ENCODE data around the gene SRMS. TPM values are rescaled to one million over a fixed set of nuclear protein-coding genes. Genes with fewer than 3 reads are reported as not detected.
A peak's percentile ranks its signal among the peaks of the same experiment; 100 is the strongest.

SRMS gene
- total and polyA plus RNA-seq, 2 donors (not counting 3 experiments of a cell fraction or from before 2014, with no cell fraction given), result not detected

GRCh38 chr20:63525971-63526370 is 21.6 kb downstream of the SRMS start:
- ChIA-PET CTCF (no interaction called here), POLR2A (no interaction called here)
- FAIRE-seq, result no peak
- no peaks in the 10 kb centered on the region for H3K9me1 ChIP-seq (replicated peaks; ENCODE audit: control insufficient read depth, extremely low read depth, insufficient read depth, low read length)
- no peaks in the 10 kb centered on the region for H4K20me1 ChIP-seq (replicated peaks; ENCODE audit: control insufficient read depth, extremely low read depth, insufficient read depth, low read length)
- BruUV-seq (replicated peaks), result no TSS peak
- no peaks in the 10 kb centered on the region for H3K27me3 ChIP-seq (ENCODE audit: control insufficient read depth in 2 of 2, insufficient read depth in 2 of 2, low read length in 2 of 2)
- peaks cover 0 to 2% of the 10 kb centered on the region in 2 experiments for H3K36me3 ChIP-seq (ENCODE audit: control insufficient read depth in 2 of 2, extremely low read depth in 1 of 2, insufficient read depth in 2 of 2, low read length in 2 of 2)
- H3K79me2 ChIP-seq (ENCODE audit: control insufficient read depth, insufficient read depth, low read length), result peaks cover 15% of the 10 kb centered on the region
- no peak overlapping the region for H3K4me2 ChIP-seq (ENCODE audit: insufficient read depth, low read length)
- H2AFZ ChIP-seq (ENCODE audit: low read depth, low read length), result no peak overlapping the region
- intact Hi-C loops (cut with micrococcal nuclease) (no loop called here), dilution Hi-C loops (cut with MboI; ENCODE audit: extremely low pct_ligation_motif_present, low sequenced_read_pairs) (no loop called here)
- H3K27ac ChIP-seq (ENCODE audit: insufficient read depth, low read depth, low read length), result no peak overlapping the region
- H3K4me3 ChIP-seq (replicated peaks in 1 of 3; ENCODE audit: insufficient read depth in 1 of 3, low read depth in 1 of 3, low read length in 3 of 3), result no peak overlapping the region
- no peaks in the 10 kb centered on the region for H3K9me3 ChIP-seq (replicated peaks; ENCODE audit: control insufficient read depth, insufficient read depth, low read length)
- DNase-seq (ENCODE audit: low read depth, low spot score), result no peak
- TF ChIP-seq GATA2 (IDR thresholded peaks at IDR 0.05; ENCODE audit: insufficient read depth, insufficient read length, low read depth, low read length) (no peak), JUN (IDR thresholded peaks at IDR 0.05; ENCODE audit: borderline replicate concordance, insufficient read depth, insufficient read length, low read depth) (no peak), POLR2A (IDR thresholded peaks at IDR 0.05; ENCODE audit: low read depth, low read length) (peak; percentile 45)
- H3K9ac ChIP-seq (replicated peaks; ENCODE audit: extremely low read depth, insufficient read depth, low read length), result no peak overlapping the region
- H3K4me1 ChIP-seq (ENCODE audit: control insufficient read depth, extremely low read depth, insufficient read depth, low read length), result peaks cover 10% of the 10 kb centered on the region

GRCh38 chr20:63525185-63525584 is 22.4 kb downstream of the SRMS start:
- Histone ChIP-seq H3K4me2 (ENCODE audit: insufficient read depth, low read length) (no peak overlapping the region), H3K27ac (ENCODE audit: insufficient read depth, low read depth, low read length) (no peak overlapping the region), H3K4me3 (replicated peaks in 1 of 3; ENCODE audit: insufficient read depth in 1 of 3, low read depth in 1 of 3, low read length in 3 of 3) (no peak overlapping the region), H3K79me2 (ENCODE audit: control insufficient read depth, insufficient read depth, low read length) (peaks cover 16% of the 10 kb centered on the region), H2AFZ (ENCODE audit: low read depth, low read length) (no peak overlapping the region), H3K9ac (replicated peaks; ENCODE audit: extremely low read depth, insufficient read depth, low read length) (no peak overlapping the region), H3K9me3 (replicated peaks; ENCODE audit: control insufficient read depth, insufficient read depth, low read length) (no peaks in the 10 kb centered on the region), H4K20me1 (replicated peaks; ENCODE audit: control insufficient read depth, extremely low read depth, insufficient read depth, low read length) (no peaks in the 10 kb centered on the region), H3K36me3 (ENCODE audit: control insufficient read depth in 2 of 2, extremely low read depth in 1 of 2, insufficient read depth in 2 of 2, low read length in 2 of 2) (peaks cover 0 to 2% of the 10 kb centered on the region in 2 experiments), H3K27me3 (ENCODE audit: control insufficient read depth in 2 of 2, insufficient read depth in 2 of 2, low read length in 2 of 2) (no peaks in the 10 kb centered on the region), H3K9me1 (replicated peaks; ENCODE audit: control insufficient read depth, extremely low read depth, insufficient read depth, low read length) (no peaks in the 10 kb centered on the region), H3K4me1 (ENCODE audit: control insufficient read depth, extremely low read depth, insufficient read depth, low read length) (peaks cover 10% of the 10 kb centered on the region)
- POLR2A ChIA-PET, result no interaction called here
- intact Hi-C loops (cut with micrococcal nuclease) (no loop called here), dilution Hi-C loops (cut with MboI; ENCODE audit: extremely low pct_ligation_motif_present, low sequenced_read_pairs) (no loop called here)
- DNase-seq (ENCODE audit: low read depth, low spot score) (no peak), FAIRE-seq (no peak)
- CTCF ChIA-PET, result no interaction called here
- no TSS peak for BruUV-seq (replicated peaks)
- TF ChIP-seq JUN (IDR thresholded peaks at IDR 0.05; ENCODE audit: borderline replicate concordance, insufficient read depth, insufficient read length, low read depth) (no peak), POLR2AphosphoS5 (IDR thresholded peaks at IDR 0.05; ENCODE audit: insufficient read depth, low read depth, low read length) (no peak), MAX (IDR thresholded peaks at IDR 0.05; ENCODE audit: insufficient read depth, insufficient read length) (no peak), EZH2 (IDR thresholded peaks at IDR 0.05; ENCODE audit: borderline replicate concordance, low read depth, low read length, severe bottlenecking) (no peak), POLR2A (IDR thresholded peaks at IDR 0.05; ENCODE audit: low read depth, low read length) (no peak), FOS (IDR thresholded peaks at IDR 0.05; ENCODE audit: borderline replicate concordance, insufficient read depth, low read length) (no peak), MYC (IDR thresholded peaks at IDR 0.05; ENCODE audit: low read depth, low read length) (no peak), CTCF (IDR thresholded peaks at IDR 0.05; ENCODE audit: extremely low read depth in 1 of 2, insufficient read depth in 1 of 2, low read depth in 1 of 2, low read length in 2 of 2) (no peak), GATA2 (IDR thresholded peaks at IDR 0.05; ENCODE audit: insufficient read depth, insufficient read length, low read depth, low read length) (no peak)

Data from endothelial cell of umbilical vein (primary cell).